HG02798 (cell line): ENCODE results near the gene UPK2.
A peak's percentile ranks its signal among the peaks of the same experiment; 100 is the strongest.

Source experiments
- ATAC-seq: cut with Tn5 transposase; IDR thresholded peaks from one replicate; pipeline ENCODE4 v1.9.1; 2021; ENCODE audit warnings: mild to moderate bottlenecking; ENCODE audit not compliant: unreplicated experiment, poor library complexity

The UPK2 gene

DNA sequence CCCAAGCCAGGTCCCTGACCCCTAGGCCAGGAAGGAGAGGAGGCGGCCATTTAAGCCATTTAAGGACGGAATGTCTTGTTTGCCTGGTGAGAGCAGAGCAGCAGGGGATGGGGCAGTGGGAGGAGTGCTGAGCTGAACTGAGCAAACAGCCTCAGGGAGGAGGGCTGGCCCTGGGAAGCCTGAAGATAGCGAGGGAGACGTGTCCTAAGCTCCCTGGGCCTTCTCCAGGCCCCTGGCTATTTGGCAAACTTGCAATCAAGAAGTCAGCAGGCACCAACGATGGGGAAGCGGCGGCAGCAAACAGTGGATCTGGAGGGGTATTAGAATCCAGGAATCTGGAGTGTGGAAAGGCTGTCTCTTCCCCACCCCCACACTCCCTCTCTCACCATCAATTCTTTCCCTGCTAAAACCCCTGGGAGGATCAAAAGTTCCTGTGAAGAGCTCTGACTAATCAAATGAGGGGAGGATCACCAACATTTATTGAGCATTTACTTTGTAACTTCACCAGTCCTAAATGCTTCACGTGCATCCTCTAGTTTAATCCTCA, 39.2 kb upstream of the UPK2 start:
- ATAC-seq, result no peak

- ATAC-seq, result no peak
These were observed 38.5 kb upstream of the UPK2 start for GRCh38 chr11:118917481-118918127.

DNA sequence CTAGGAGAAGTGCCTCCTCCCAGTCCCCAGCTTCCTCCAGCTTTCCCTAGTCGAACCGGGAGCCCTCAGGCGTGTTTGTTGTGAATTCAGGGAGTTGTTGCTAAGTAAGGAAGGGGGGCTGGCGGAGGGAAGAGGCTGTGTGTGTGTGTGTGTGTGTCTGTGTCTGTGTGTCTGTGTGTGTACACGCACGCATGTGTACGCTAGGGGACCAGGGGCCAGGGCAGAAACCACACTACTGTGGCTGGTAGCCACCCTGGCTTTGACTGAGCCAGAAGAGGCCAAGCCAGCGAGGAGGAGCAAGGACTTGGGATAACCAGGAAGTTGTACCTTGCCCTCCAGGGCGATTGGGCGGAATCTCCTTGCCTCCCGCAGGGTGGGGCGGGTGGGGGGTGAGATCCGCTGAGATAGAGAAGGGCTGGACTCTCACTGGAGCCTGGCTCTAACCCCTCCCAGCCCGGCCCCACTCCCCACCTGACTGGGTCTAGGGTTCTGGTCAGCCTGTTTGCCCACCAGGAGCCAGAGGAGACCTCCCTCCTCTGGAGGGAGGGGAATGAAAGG, 37.9 kb upstream of the UPK2 start:
- no peak for ATAC-seq

DNA sequence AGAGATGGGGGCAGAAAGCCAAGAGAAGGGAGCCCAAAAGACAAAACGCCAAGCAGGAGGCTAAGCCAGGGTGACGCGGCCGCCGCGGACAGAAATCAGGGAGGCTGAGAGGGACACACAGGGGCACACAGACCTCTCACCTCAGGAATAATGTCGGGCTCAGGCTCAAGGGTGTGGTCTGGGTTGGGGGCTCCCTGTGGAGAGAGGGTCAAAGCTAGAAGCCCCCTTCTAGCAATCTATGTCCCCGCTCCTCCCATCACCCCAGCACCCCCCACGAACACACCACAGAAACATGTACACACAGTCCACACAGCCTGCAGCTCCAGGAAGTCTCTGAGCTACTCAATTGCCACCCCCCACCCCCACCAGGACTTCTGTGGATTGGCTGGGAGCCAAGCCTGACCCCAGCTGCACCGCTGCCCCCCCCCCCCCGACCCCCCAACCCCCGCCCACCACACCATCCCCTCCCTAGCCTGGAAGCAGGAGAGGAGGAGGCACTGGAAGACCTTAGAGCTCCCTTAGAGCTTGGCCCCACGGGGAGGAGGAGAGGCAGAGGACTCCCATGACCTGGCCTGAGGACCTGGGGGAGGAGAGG, 37.3 kb upstream of the UPK2 start:
- ATAC-seq, result no peak

DNA sequence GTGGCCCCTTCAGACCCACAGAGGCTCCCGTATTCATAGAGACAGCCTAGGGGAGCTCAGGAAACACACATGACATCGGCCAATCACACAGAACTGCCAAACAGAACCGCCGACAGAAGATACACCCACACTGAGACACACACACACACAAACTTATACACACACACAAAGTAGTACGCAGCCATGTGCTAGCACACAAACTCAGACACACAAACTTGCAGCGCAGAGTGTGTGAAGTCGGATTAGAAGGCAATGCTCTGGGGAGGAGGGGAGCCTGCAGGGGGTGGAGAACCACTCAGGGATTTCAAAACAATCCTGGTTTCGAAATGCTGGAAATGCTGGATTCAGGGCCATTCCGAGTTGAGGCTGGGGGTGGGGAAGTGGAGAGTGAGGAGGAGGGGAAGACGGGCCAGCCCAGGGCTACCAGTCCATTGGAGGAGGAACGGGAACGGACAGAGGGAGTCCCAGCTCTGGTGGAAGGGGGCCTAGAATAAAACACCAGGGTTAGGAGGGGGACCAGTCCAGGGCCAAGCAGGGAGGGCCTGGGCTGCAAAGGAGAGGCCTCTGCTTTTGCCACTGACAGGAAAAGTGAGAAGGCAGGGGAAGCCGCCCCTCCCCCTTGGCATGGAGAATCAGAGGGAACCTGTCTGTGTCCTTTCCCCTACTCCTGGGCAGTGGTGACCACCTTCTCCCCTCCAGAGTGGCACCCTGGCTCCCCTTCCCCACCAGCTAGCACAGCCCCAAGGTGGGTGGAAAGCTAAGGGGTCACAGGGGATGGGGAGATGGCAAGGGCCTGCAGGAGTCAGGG, 34.8 kb upstream of the UPK2 start:
- ATAC-seq, result no peak

DNA sequence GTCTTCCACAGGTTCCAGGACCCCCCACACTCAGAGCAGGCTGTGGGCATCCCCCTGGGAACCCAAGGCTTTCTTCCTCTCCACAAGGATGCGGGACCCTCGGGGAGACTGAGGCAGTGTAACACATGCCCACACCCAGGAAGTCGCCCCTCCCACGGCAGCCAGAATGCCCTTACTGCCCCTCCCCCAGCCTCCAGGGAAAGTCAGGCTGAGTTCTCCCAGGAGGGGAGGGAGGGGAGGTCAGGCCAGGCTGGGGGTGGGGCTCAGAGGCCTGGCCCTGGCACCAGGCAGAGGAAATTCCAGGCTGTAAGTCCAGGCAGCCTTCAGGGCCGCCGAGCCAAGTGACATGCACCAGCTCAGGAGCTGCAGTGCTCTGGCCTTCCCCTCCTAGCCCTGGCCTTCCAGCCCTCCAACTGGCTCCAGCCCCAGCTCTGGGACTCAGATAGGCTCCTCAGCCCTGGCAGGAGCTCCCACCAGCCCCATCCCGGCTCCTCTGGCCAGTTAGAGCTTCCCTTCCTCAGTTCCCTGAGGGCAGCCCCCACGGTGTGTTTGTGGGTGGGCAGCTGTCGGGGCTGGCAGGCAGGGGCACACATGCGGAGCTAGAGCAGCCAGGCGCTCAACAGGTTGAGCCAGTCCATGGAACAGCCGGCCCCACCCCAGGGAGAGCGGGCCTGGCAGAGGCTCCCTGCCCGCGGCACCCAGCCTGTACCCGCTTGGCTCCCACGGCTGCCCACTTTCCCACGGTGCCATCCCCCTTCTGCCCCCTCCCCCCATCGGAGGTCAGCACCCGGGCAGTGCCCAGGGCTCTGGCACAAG, 34.0 kb upstream of the UPK2 start:
- no peak for ATAC-seq

DNA sequence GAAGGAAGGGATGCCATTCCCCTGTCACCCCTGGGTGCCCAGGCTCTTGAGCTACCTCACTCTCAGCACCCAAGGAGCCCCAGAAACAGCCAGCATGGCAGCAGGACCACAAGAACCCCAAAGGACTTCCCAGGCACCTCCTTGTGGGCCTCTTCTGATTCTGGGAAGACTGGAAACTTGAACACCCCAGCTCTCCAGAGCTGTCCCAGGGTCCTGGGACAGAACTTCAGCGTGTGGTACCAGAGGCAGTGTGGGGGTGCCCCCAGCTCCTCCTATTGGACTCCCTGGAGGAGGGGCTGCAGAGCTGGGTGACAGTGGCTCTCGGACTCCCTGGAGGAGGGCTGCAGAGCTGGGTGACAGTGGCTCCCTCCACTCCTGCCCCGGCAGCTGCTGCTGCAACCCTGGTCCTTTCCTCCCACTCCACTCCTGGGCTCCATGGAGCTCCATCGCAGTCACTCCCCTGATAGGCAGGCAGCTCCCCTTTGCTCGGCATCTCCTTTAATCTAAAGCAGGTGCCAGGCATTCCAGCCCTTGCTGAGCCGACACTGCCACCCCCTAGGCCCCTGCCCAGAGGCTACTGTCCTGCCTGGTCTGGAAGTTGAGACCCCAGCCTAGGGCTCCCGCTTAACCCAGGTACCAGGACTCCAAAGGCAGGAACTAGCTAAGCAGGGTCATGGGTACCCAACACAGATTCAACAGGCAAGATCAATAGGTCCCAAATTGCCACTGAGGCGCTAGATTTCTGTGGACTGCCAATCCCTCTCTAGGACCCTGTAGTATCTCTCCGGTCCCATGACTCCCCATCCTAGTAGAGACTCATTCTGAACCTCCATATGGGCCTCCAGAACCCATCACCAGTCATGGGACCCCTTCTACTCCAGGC, 33.1 kb upstream of the UPK2 start:
- no peak for ATAC-seq

- ATAC-seq, result no peak
These were observed 32.1 kb upstream of the UPK2 start for GRCh38 chr11:118923721-118924587.

DNA sequence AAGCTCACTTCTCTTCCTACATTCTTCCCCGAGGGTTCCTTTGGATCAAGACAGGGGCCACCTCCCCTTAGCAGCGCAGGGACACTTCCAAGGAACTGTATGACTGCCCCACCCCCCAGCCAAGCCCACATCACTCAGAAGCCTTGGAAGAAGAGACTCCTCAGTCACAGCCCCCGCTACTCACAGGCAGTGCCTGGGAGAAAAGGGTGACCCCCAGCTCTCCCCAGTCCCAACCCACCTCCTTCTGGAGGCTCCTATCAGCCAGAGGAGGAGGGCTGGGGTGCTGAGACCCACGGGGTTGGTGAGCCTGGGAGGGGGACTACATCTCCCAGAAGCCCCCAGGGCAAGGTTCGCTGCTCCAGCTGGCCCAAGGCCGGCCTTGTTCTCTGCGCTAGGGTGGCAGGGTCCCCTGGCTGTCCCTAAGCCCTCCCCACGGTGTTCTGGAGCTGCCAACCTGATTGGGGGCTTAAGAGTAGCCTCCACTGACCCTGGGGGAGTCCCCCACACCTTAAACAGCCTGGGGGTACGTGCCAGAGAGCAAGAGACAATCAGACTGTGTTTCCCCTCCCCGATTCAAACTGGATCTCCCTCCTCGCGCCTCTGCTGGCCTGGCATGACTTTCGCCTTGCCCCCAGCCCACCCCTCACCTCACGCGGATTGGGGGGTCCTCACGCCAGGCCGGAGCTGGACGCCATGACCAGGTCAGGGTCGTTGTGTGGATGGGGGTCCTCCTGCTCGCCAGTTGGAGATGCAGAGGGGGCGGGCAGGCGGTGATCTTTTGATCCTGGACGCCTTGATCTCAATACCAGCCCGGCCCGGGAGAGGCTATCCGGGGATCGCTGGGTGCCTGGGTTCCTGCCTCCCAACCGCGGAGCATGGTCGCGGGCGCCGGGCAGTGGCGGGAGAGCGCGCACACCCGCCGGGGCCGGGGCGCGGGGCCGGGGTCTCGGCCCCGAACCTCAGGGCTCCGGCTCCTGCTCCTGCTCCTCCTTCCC, 31.2 kb upstream of the UPK2 start:
- ATAC-seq, result no peak

- ATAC-seq, result no peak
These were observed 28.5 kb upstream of the UPK2 start for GRCh38 chr11:118927554-118928100.

GRCh38 chr11:118928101-118928869, 27.8 kb upstream of the UPK2 start:
- ATAC-seq, result peak; percentile 45

DNA sequence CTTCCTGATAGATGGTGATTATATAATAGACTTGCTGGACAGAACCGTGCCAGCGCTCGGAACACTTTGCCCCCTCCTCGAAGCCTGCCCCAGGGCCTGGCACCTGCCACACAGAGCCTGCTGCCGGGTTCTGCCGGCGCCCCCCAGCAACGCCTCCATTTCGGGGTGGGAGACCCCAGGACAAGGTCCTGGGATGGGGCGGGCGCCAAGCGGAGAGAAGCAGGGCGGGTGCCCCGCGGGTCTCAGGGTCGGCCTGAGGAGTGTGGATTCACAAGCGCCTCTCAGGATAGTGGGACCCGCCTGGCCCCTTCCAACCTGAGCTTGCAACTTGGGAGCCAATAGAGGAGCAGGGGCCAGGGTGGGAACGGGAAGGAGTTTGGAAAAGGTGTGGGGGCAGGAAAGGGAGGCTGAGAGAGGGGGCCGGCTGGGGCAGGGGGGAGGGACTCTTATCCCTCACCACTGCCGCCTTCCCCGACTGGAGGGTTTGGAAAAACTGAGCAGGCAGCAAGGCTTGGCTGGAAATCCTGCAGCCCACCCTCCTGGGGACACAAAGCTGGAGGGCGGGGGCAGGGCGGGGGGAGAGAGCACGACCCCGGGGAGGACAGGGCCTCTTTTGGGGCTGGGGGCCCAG, 27.1 kb upstream of the UPK2 start:
- ATAC-seq, result peak; percentile 0

GRCh38 chr11:118929501-118930093, 26.5 kb upstream of the UPK2 start:
- no peak for ATAC-seq

- ATAC-seq, result peak; percentile 24
These were observed 25.9 kb upstream of the UPK2 start for GRCh38 chr11:118930094-118930712.

DNA sequence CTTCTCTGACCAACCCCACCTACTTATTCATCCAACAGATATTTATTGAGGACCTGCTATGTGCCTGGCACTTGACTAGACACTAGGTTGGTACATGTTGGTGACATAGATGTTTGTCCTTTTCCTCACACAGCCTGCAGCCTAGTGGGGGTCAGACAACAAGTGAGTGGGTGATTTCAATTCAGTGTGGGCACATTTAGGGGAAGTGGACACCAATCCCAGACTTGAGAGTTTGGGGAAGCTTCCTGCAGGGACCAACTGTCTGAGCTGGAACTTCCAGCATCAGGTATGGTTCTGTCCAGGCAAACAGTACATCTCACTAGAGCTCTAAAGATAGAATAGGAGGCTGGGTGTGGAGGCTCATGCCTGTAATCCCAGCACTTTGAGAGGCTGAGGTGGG, 24.5 kb upstream of the UPK2 start:
- ATAC-seq, result no peak
